Astrocyte (in vitro differentiated cells and primary cell): ENCODE results near the gene SLC25A22. TPM values are rescaled to one million over a fixed set of nuclear protein-coding genes. Genes with fewer than 3 reads are reported as not detected.

Experiments
- DNase-seq: peaks from one replicate; pipeline ENCODE4 v3.0.0-alpha.2; 2010; ENCODE audit warnings: low read depth
- FAIRE-seq: peaks from 2 replicates; lab custom pipeline; 2011; peaks lifted over from hg19 to GRCh38; lab: Jason Lieb, UNC
- H2AFZ ChIP-seq: 2 replicates; pipeline ENCODE4 v1.6.0; 2012; ENCODE audit warnings: low read depth, low read length, inconsistent platforms
- H3K27ac ChIP-seq: 2 replicates; pipeline ENCODE4 v1.5.1; 2011; ENCODE audit warnings: low read depth, low read length, inconsistent platforms
- H3K27me3 ChIP-seq: 2 replicates; pipeline ENCODE4 v1.6.0; 2011; ENCODE audit warnings: low read length, inconsistent platforms; ENCODE audit not compliant: insufficient read depth
- H3K36me3 ChIP-seq: 2 replicates; pipeline ENCODE4 v1.5.1; 2011; ENCODE audit warnings: low read length, inconsistent platforms; ENCODE audit not compliant: insufficient read depth
- H3K4me1 ChIP-seq: 2 replicates; pipeline ENCODE4 v1.5.1; 2011; ENCODE audit warnings: low read length, inconsistent platforms; ENCODE audit not compliant: insufficient read depth
- H3K4me2 ChIP-seq: 2 replicates; pipeline ENCODE4 v1.6.0; 2012; ENCODE audit warnings: low read length, inconsistent platforms
- H3K4me3 ChIP-seq: 2 replicates; pipeline ENCODE4 v1.5.1; 2011; ENCODE audit warnings: low read depth, mild to moderate bottlenecking, low read length, inconsistent platforms; ENCODE audit not compliant: insufficient read depth
- H3K79me2 ChIP-seq: 2 replicates; pipeline ENCODE4 v1.6.0; 2012; ENCODE audit warnings: mild to moderate bottlenecking, low read length, inconsistent platforms; ENCODE audit not compliant: insufficient read depth
- H3K9ac ChIP-seq: 2 replicates; pipeline ENCODE4 v1.6.0; 2012; ENCODE audit warnings: mild to moderate bottlenecking, low read length, inconsistent platforms
- H3K9me3 ChIP-seq: 2 replicates; pipeline ENCODE4 v1.5.1; 2012; ENCODE audit warnings: low read depth, mild to moderate bottlenecking, low read length, inconsistent platforms; ENCODE audit not compliant: insufficient read depth
- H4K20me1 ChIP-seq: 2 replicates; pipeline ENCODE4 v1.6.0; 2012; ENCODE audit warnings: low read length, inconsistent platforms; ENCODE audit not compliant: insufficient read depth
- H3K27ac Mint-ChIP-seq: one replicate; pipeline ENCODE4 v1.8.0; 2021; ENCODE audit warnings: mild to moderate bottlenecking, mixed read lengths; ENCODE audit not compliant: unreplicated experiment
- H3K27me3 Mint-ChIP-seq: one replicate; pipeline ENCODE4 v1.8.0; 2021; ENCODE audit warnings: low read depth, mixed read lengths; ENCODE audit not compliant: unreplicated experiment
- H3K36me3 Mint-ChIP-seq: one replicate; pipeline ENCODE4 v1.8.0; 2021; ENCODE audit warnings: low read depth, mixed read lengths; ENCODE audit not compliant: unreplicated experiment
- H3K4me1 Mint-ChIP-seq: one replicate; pipeline ENCODE4 v1.8.0; 2021; ENCODE audit warnings: low read depth, mixed read lengths; ENCODE audit not compliant: unreplicated experiment
- H3K4me3 Mint-ChIP-seq: one replicate; pipeline ENCODE4 v1.8.0; 2021; ENCODE audit warnings: mild to moderate bottlenecking, moderate library complexity, mixed read lengths; ENCODE audit not compliant: unreplicated experiment
- H3K9me3 Mint-ChIP-seq: one replicate; pipeline ENCODE4 v1.8.0; 2021; ENCODE audit warnings: mild to moderate bottlenecking, mixed read lengths; ENCODE audit not compliant: unreplicated experiment
- EZH2 ChIP-seq: IDR thresholded peaks from 2 replicates; pipeline ENCODE4 v1.6.1; 2012; ENCODE audit warnings: mild to moderate bottlenecking, low read length, inconsistent platforms; ENCODE audit not compliant: insufficient read depth
- total RNA-seq: library from RNA; stranded (reverse); gene quantifications from 2 replicates; pipeline ENCODE4 v1.2.1, GENCODE V29; 2021
- TF ChIP-seq, protein P1 (sequence below): IDR thresholded peaks from 2 replicates; pipeline ENCODE4 v1.5.1; 2011; ENCODE audit warnings: low read depth, mild to moderate bottlenecking, inconsistent platforms, low read length, moderate library complexity; ENCODE audit not compliant: insufficient read depth

The SLC25A22 gene
- total RNA-seq, 1 donor from 2014 or later: 21.4 TPM

DNA sequence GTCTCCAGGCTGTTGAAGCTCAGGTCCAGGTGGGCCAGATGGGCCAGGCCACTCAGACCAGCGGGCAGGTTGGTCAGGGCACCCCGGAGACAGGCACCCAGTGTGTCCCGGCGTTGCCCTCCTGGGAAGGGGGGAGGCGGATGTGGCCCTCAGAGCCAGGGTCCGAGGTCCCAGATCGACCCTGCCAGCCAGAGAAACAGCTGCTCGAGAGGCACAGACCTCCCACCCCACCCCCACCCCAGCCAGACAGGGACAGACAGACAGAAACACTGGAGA lies 5.3 kb upstream of the SLC25A22 start:
- peaks cover 29% of the 10 kb centered on the region for H3K79me2 ChIP-seq
- H3K27ac ChIP-seq: no peak overlapping the region
- DNase-seq (no peak), FAIRE-seq (no peak)
- H3K4me2 ChIP-seq: peak overlapping the region; percentile 93
- Mint-ChIP-seq H3K4me3 (no peak overlapping the region), H3K9me3 (no peaks in the 10 kb centered on the region), H3K27me3 (no peaks in the 10 kb centered on the region), H3K27ac (no peak overlapping the region), H3K36me3 (no peaks in the 10 kb centered on the region), H3K4me1 (no peaks in the 10 kb centered on the region)
- H4K20me1 ChIP-seq: peaks cover 22% of the 10 kb centered on the region
- H3K4me3 ChIP-seq: no peak overlapping the region
- H3K36me3 ChIP-seq: no peaks in the 10 kb centered on the region
- TF ChIP-seq EZH2: no peak
- TF ChIP-seq, protein P1, sequence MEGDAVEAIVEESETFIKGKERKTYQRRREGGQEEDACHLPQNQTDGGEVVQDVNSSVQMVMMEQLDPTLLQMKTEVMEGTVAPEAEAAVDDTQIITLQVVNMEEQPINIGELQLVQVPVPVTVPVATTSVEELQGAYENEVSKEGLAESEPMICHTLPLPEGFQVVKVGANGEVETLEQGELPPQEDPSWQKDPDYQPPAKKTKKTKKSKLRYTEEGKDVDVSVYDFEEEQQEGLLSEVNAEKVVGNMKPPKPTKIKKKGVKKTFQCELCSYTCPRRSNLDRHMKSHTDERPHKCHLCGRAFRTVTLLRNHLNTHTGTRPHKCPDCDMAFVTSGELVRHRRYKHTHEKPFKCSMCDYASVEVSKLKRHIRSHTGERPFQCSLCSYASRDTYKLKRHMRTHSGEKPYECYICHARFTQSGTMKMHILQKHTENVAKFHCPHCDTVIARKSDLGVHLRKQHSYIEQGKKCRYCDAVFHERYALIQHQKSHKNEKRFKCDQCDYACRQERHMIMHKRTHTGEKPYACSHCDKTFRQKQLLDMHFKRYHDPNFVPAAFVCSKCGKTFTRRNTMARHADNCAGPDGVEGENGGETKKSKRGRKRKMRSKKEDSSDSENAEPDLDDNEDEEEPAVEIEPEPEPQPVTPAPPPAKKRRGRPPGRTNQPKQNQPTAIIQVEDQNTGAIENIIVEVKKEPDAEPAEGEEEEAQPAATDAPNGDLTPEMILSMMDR: no peak
- H3K9ac ChIP-seq: peak overlapping the region; percentile 71
- H3K4me1 ChIP-seq: peaks cover 22% of the 10 kb centered on the region
- H2AFZ ChIP-seq: no peak overlapping the region
- no peaks in the 10 kb centered on the region for H3K27me3 ChIP-seq
- no peaks in the 10 kb centered on the region for H3K9me3 ChIP-seq

DNA sequence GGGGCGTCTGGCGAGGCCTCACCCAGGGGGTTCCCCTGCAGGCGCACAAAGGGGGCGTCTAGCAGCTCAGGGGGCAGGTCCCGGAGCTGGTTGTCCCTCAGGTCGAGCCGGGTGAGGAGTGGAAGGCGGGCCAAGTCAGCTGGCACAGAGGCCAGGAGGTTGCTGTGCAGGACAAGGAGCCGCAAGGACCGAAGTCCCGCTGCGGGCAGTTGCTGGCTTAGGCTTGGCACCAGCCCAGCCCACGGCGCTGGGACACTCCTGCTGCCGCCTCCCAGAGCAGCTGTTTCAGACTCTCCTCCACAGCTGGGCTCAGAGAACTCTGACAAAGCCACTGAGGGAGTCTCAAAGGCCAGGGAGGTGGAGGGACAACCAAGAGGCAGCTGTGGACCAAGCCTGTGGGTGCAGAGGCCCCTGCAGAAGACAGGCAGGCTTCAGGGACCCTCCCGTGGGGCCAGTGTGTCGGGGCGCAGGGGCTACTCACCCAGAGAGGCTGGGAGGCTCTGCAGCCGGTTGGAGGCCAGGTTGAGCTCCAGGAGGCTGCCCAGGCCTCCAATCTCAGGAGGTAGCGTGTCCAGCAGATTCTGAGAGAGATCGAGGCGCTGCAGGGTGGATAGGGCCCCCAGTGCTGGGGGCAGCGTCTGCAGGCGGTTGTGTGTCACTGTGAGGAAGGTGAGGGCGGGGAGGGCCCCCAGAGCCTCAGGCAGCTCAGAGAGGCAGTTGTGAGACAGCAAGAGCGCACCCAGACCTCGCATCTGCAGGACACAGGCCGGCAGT lies 4.8 kb upstream of the SLC25A22 start:
- no peak overlapping the region for H3K4me2 ChIP-seq
- Mint-ChIP-seq H3K27ac (no peak overlapping the region), H3K4me3 (no peak overlapping the region), H3K36me3 (no peaks in the 10 kb centered on the region), H3K4me1 (no peaks in the 10 kb centered on the region), H3K27me3 (no peaks in the 10 kb centered on the region), H3K9me3 (no peaks in the 10 kb centered on the region)
- no peak overlapping the region for H2AFZ ChIP-seq
- FAIRE-seq: no peak
- H3K9me3 ChIP-seq: no peaks in the 10 kb centered on the region
- H3K4me3 ChIP-seq: no peak overlapping the region
- peaks cover 26% of the 10 kb centered on the region for H3K79me2 ChIP-seq
- H4K20me1 ChIP-seq: peaks cover 22% of the 10 kb centered on the region
- H3K9ac ChIP-seq: no peak overlapping the region
- TF ChIP-seq EZH2: no peak
- TF ChIP-seq, protein P1: no peak
- H3K27me3 ChIP-seq: no peaks in the 10 kb centered on the region
- no peak for DNase-seq
- peaks cover 23% of the 10 kb centered on the region for H3K4me1 ChIP-seq
- no peaks in the 10 kb centered on the region for H3K36me3 ChIP-seq
- H3K27ac ChIP-seq: no peak overlapping the region

DNA sequence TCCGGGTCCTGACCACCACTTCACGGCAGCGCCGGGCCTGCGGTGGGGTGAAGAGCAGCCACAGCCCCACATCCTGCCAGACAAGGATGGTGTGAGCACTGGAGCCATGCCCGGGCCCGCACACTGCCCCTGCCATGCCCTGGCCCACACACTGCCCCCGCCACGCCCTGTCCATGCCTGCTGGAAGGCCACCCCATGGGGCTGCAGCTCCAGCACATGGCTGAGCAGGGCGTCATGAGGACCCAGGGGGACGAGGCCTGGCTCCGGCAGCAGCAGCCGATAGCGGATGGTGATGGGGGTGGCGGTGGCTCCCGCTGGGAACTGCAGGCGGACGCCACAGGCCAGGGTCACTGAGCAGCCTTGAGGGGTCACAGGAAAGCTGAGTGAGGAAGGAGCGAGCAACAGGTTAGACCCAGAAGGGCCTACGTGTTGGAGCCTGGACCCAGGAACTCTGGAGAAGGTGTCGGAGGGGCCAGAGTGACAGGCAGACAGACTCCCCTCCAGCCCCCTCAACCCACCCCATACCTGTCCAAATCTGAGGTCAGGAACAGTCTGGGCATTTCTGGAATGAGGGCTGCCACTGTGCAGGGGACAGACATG lies 4.0 kb upstream of the SLC25A22 start:
- DNase-seq: no peak
- no peaks in the 10 kb centered on the region for H3K27me3 Mint-ChIP-seq

More for the DNA sequence above, 4.0 kb upstream of the SLC25A22 start:
- no peaks in the 10 kb centered on the region for H3K36me3 Mint-ChIP-seq
- FAIRE-seq: no peak
- Histone ChIP-seq H2AFZ (no peak overlapping the region), H3K9me3 (no peaks in the 10 kb centered on the region), H3K4me2 (no peak overlapping the region), H3K36me3 (no peaks in the 10 kb centered on the region), H3K4me3 (no peak overlapping the region), H3K27ac (no peak overlapping the region), H3K4me1 (peaks cover 23% of the 10 kb centered on the region), H3K79me2 (peaks cover 23% of the 10 kb centered on the region), H4K20me1 (peaks cover 22% of the 10 kb centered on the region), H3K27me3 (no peaks in the 10 kb centered on the region), H3K9ac (no peak overlapping the region)
- no peak for TF ChIP-seq EZH2
- H3K4me3 Mint-ChIP-seq: no peak overlapping the region
- H3K27ac Mint-ChIP-seq: no peak overlapping the region
- H3K9me3 Mint-ChIP-seq: no peaks in the 10 kb centered on the region
- H3K4me1 Mint-ChIP-seq: no peaks in the 10 kb centered on the region
